GM23248 (cell line): ENCODE results near the gene ADGRG7.

Experiments used
- EZH2 ChIP-seq: fragments of 200-600 bp; sonication (generic); IDR thresholded peaks from 2 replicates; pipeline ENCODE4 v1.6.1; 2018; ENCODE audit warnings: antibody characterized with exemption, mild to moderate bottlenecking; ENCODE audit not compliant: insufficient read depth, poor library complexity, severe bottlenecking
- EZH2phosphoT487 ChIP-seq: fragments of 200-600 bp; sonication (generic); IDR thresholded peaks from 2 replicates; pipeline ENCODE4 v1.6.1; 2018; ENCODE audit warnings: antibody characterized with exemption, moderate library complexity, mild to moderate bottlenecking, low read depth; ENCODE audit not compliant: insufficient read depth

GRCh38 chr3:100732435-100732834 lies 123.0 kb downstream of the ADGRG7 start:
- TF ChIP-seq EZH2, result no peak
- TF ChIP-seq EZH2phosphoT487, result no peak
